Activated CD8-positive, alpha-beta memory T cell treated with anti-CD3 and anti-CD28 coated beads, Interleukin-2, amount 10 ng/mL, durations not matched to agents 7 days and 5 days (primary cell): ENCODE results near the gene MTHFD1L. TPM values are rescaled to one million over a fixed set of nuclear protein-coding genes. Genes with fewer than 3 reads are reported as not detected.

Source experiments
- ATAC-seq: fragments of 150-1000 bp; cut with Tn5 transposase; one replicate; pipeline ENCODE4 v1.10.0; 2021; ENCODE audit warnings: moderate library complexity
- CTCF ChIA-PET: fragments of 350-600 bp; sonication (Branson Sonifier 250); formaldehyde crosslinking; loops from one replicate; lab custom pipeline; 2021; ENCODE audit warnings: antibody characterized with exemption; lab: Charles Lee
- DNase-seq: peaks from one replicate; pipeline ENCODE4 v3.0.0-alpha.2; 2020
- H3K27ac Mint-ChIP-seq: one replicate; pipeline ENCODE4 v1.8.0; 2021; ENCODE audit warnings: mild to moderate bottlenecking, mixed read lengths
- H3K27me3 Mint-ChIP-seq: one replicate; pipeline ENCODE4 v1.8.0; 2021; ENCODE audit warnings: mixed read lengths
- H3K36me3 Mint-ChIP-seq: one replicate; pipeline ENCODE4 v1.8.0; 2021; ENCODE audit warnings: mild to moderate bottlenecking, mixed read lengths
- H3K4me1 Mint-ChIP-seq: one replicate; pipeline ENCODE4 v1.8.0; 2021; ENCODE audit warnings: mixed read lengths
- H3K4me3 Mint-ChIP-seq: one replicate; pipeline ENCODE4 v1.8.0; 2021; ENCODE audit warnings: mild to moderate bottlenecking, moderate library complexity, mixed read lengths
- H3K9me3 Mint-ChIP-seq: one replicate; pipeline ENCODE4 v1.8.0; 2022; ENCODE audit warnings: low read depth, mixed read lengths
- total RNA-seq, 2 experiments: library from RNA; stranded (reverse); gene quantifications; one replicate each; pipeline ENCODE4 v1.2.3, GENCODE V29; 2021

Gene MTHFD1L
- total RNA-seq, 2 experiments from 2014 or later: 54.1 to 82.8 TPM

DNA sequence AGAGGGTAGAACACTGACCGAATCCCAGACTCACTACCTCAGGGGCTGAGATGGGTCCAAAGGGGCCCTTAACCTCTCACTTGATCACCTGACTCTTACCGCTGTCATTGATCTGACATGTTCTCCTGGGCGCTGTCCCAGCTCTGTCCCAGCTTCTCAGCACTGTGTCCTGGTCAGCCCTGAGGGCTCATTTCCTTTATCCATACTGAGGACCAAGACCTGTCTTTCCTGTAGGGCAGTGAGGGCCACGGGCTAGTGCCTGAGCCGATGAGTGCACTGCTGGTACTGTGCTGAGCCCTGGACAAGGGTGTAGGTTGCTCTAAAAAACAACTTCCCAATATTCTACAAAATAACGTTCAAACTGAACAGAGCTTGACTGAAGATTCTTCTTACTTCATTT, 131.5 kb downstream of the MTHFD1L start:
- no peak for DNase-seq
- peaks cover 4% of the 10 kb centered on the region for H3K9me3 Mint-ChIP-seq
- H3K27ac Mint-ChIP-seq: no peak overlapping the region
- H3K4me3 Mint-ChIP-seq: no peak overlapping the region
- H3K27me3 Mint-ChIP-seq: no peaks in the 10 kb centered on the region
- no peak for ATAC-seq
- peaks cover 10% of the 10 kb centered on the region for H3K4me1 Mint-ChIP-seq
- peaks cover 35% of the 10 kb centered on the region for H3K36me3 Mint-ChIP-seq
- CTCF ChIA-PET: interaction anchor here (0.9 kb wide), 1 partner anchor 327 kb away, joined by 3 read pairs; no protein-coding TSS in a partner anchor

DNA sequence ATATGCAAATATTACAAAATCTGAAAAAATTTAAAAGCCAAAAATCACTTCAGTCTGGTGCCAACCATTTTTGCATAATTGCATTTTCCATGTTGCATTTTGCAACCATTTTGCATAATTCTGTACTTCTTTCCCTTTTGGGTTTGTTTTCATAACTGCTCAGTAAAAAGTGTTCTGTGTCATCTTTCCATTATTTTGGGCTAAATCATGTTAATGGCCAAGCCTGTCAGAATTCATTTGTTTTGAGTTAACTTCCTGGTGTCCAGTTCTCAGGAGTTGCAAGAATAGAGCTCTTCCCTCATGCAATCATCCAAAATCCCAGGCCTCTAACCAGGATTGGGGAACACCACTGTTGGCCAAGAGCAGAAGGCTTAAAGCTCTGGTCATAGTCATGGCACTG, 133.6 kb downstream of the MTHFD1L start:
- ATAC-seq: no peak
- H3K27ac Mint-ChIP-seq: no peak overlapping the region
- H3K36me3 Mint-ChIP-seq: peaks cover 17% of the 10 kb centered on the region
- H3K4me3 Mint-ChIP-seq: no peak overlapping the region
- H3K9me3 Mint-ChIP-seq: peaks cover 2% of the 10 kb centered on the region
- no peak for DNase-seq
- no peaks in the 10 kb centered on the region for H3K27me3 Mint-ChIP-seq
- peaks cover 10% of the 10 kb centered on the region for H3K4me1 Mint-ChIP-seq
- CTCF ChIA-PET: interaction anchor here (1.2 kb wide), 1 partner anchor 11 kb away, joined by 4 read pairs; no protein-coding TSS in a partner anchor

DNA sequence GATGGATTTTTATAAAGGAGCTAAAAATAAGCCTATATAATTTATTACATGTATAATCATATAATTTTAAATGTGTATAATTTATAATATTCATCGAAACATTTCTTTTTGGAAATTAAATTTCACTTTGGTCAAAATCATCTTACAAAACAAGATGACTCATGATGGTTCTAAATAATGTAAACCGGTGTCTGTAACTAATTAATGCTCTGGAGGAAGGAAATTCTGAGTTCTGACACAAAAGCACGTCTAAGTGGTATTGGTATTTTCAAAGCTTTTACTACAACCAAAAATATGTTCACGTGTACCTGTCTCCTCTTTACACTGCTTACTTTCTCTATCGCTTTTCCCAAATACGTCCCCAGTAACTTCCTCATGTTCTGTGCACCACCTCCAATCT, 134.1 kb downstream of the MTHFD1L start:
- no peaks in the 10 kb centered on the region for H3K27me3 Mint-ChIP-seq
- no peak overlapping the region for H3K27ac Mint-ChIP-seq
- CTCF ChIA-PET: interaction anchor here (0.7 to 1.2 kb wide), 2 partner anchors 12 to 153 kb away, joined by 4 read pairs; no protein-coding TSS in a partner anchor
- no peaks in the 10 kb centered on the region for H3K9me3 Mint-ChIP-seq
- peaks cover 15% of the 10 kb centered on the region for H3K4me1 Mint-ChIP-seq
- peaks cover 12% of the 10 kb centered on the region for H3K36me3 Mint-ChIP-seq
- no peak overlapping the region for H3K4me3 Mint-ChIP-seq
- ATAC-seq: no peak
- DNase-seq: no peak

DNA sequence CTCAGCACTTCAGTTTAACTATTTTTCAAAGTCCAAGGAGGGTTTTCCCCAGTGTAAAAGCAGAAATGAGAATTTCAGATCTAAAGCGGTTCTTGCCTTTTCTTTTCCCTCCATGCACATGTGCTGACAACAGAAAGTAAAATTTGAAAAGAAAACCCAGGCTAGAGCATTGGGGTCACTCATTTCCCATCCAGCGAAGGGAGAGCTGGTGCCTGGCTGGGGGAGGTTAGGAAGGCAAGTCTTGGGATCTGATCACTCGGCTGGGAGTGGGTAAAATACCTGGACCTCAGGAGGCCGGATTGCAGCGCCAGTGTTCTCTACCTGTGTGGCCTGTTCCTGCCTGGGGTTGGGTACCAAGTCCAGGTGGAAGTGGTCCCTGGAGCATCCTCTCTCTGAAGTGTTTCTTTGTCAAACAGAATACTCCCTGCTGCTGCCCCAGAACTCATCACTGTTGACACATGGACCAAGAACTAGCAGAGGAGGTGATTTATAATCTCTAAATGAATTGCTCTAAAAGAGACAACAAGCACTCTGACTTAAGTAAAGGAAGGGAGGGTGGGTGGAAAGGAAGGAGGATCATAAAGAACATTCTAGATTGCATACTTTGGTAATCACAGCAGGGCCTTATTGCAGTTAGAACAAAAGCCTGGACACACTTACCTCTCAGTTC, 136.0 kb downstream of the MTHFD1L start:
- ATAC-seq: no peak

DNA sequence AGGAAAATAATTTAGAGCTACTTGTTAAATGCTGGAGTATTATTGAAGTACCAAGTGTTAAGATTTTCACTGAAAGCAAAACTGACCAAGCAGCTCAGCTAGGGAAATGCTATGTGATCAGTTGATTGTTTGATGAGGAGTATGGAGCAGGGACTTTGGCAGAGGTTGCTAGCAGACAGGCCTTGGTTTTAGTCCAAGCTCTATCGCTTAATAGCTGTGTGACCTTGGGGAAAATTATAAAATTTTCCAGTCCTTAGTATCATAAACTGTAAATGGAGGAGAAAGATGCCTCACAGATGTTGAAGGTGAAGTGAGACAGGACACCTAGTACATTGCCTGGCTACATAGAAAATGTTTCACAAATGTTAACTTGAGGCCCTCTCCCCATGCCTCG, 136.6 kb downstream of the MTHFD1L start:
- H3K4me3 Mint-ChIP-seq: no peak overlapping the region
- H3K4me1 Mint-ChIP-seq: peaks cover 22% of the 10 kb centered on the region
- no peak for DNase-seq
- H3K27ac Mint-ChIP-seq: no peak overlapping the region
- H3K36me3 Mint-ChIP-seq: peaks cover 2% of the 10 kb centered on the region
- no peaks in the 10 kb centered on the region for H3K27me3 Mint-ChIP-seq
- CTCF ChIA-PET: interaction anchor here (2.8 kb wide), 1 partner anchor 322 kb away, joined by 8 read pairs; no protein-coding TSS in a partner anchor
- H3K9me3 Mint-ChIP-seq: no peaks in the 10 kb centered on the region
- ATAC-seq: no peak

More for the DNA sequence above, 136.0 kb downstream of the MTHFD1L start:
- Mint-ChIP-seq H3K27ac (no peak overlapping the region), H3K4me3 (no peak overlapping the region), H3K9me3 (no peaks in the 10 kb centered on the region), H3K36me3 (peaks cover 4% of the 10 kb centered on the region), H3K4me1 (peaks cover 22% of the 10 kb centered on the region), H3K27me3 (no peaks in the 10 kb centered on the region)
- DNase-seq: no peak
- CTCF ChIA-PET: interaction anchor here (1.1 to 2.8 kb wide), 2 partner anchors 13 to 323 kb away, joined by 7 to 8 read pairs; no protein-coding TSS in a partner anchor

DNA sequence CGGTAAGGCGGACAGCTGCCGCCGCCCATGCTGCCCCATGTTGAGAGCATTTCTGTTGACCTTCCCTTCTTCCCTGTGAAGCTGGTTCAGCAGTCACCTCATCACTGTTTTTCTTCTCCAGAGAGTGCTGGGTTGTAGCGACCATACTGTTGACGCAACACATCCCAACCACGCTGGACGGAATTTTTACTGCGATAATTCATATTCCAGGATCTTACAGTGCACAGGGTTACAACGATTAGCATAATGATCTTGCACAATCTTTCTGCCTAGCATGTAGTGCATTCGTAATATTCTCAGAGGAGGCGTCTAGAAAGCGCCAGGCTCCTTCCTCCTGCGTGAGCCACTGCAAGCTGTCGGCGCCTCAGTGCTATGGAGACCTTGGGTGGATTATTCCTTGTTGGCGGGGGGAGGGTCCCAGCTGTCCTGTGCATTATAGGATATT, 137.0 kb downstream of the MTHFD1L start:
- Mint-ChIP-seq H3K27me3 (no peaks in the 10 kb centered on the region), H3K4me1 (peaks cover 22% of the 10 kb centered on the region), H3K4me3 (no peak overlapping the region), H3K36me3 (no peaks in the 10 kb centered on the region), H3K9me3 (no peaks in the 10 kb centered on the region), H3K27ac (no peak overlapping the region)
- CTCF ChIA-PET: interaction anchor here (2.8 kb wide), 1 partner anchor 322 kb away, joined by 8 read pairs; no protein-coding TSS in a partner anchor
- DNase-seq: no peak
- ATAC-seq: no peak

DNA sequence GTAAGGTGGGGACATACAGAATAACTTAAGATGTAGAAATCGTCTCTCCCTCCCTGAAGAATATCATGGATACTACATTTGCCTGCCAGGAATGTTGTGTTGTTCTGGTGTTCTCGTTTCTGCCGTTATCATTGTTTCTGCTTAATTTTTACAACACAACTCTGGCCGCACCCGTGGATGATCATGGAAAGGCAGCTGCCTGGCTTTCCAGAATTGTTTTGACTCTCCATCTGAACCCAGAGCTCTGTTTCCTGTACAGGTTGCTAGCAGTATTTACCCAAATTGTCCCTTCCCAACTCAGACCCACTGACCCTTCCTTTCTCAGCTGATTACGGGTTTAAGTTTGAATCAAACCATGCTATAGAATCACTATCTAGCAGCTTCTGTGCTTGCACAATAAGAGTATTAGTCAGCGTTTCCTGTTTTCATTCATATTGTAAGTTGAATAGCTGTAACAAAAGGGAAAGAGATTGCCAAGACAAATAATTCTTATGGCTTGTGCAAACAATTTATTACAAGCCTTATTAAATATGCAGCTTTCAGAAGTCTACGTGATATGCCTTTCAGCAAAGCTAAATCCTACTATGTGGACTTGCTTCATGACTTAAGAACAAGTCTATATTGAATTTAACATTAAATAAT, 139.0 kb downstream of the MTHFD1L start:
- no peaks in the 10 kb centered on the region for H3K36me3 Mint-ChIP-seq
- no peaks in the 10 kb centered on the region for H3K9me3 Mint-ChIP-seq
- no peak overlapping the region for H3K4me3 Mint-ChIP-seq
- peak overlapping the region; percentile 56 for H3K27ac Mint-ChIP-seq
- CTCF ChIA-PET: interaction anchor here (0.8 to 3.7 kb wide), 5 partner anchors 9 to 330 kb away, joined by 3 to 35 read pairs (median 7); no protein-coding TSS in a partner anchor
- no peaks in the 10 kb centered on the region for H3K27me3 Mint-ChIP-seq
- no peak for DNase-seq
- H3K4me1 Mint-ChIP-seq: peaks cover 19% of the 10 kb centered on the region
- peak; percentile 83 for ATAC-seq

DNA sequence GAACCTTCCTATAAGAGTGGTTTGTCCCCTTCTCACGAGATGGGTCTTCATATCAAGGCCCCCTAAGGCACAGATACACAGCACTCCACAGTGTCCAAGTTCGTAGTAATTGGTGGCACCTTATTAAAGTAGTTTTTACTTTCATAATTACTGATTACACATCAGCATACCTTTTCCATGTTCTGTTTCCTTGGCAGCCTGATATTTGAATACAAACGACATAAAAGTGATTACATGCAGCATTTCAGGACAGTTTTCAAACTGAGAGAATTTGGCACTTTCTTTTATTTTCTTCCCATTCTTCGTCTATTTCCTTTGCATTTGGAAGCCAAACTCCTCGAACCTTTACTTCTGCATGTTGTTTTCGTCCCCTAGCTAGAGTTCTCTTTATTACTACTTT, 139.7 kb downstream of the MTHFD1L start:
- H3K9me3 Mint-ChIP-seq: no peaks in the 10 kb centered on the region
- no peaks in the 10 kb centered on the region for H3K27me3 Mint-ChIP-seq
- no peak overlapping the region for H3K4me3 Mint-ChIP-seq
- H3K27ac Mint-ChIP-seq: peak overlapping the region; percentile 56
- H3K4me1 Mint-ChIP-seq: peaks cover 19% of the 10 kb centered on the region
- DNase-seq: no peak
- no peak for ATAC-seq
- CTCF ChIA-PET: interaction anchor here (0.8 to 3.7 kb wide), 5 partner anchors 9 to 329 kb away, joined by 4 to 35 read pairs (median 7); no protein-coding TSS in a partner anchor
- peaks cover 1% of the 10 kb centered on the region for H3K36me3 Mint-ChIP-seq

DNA sequence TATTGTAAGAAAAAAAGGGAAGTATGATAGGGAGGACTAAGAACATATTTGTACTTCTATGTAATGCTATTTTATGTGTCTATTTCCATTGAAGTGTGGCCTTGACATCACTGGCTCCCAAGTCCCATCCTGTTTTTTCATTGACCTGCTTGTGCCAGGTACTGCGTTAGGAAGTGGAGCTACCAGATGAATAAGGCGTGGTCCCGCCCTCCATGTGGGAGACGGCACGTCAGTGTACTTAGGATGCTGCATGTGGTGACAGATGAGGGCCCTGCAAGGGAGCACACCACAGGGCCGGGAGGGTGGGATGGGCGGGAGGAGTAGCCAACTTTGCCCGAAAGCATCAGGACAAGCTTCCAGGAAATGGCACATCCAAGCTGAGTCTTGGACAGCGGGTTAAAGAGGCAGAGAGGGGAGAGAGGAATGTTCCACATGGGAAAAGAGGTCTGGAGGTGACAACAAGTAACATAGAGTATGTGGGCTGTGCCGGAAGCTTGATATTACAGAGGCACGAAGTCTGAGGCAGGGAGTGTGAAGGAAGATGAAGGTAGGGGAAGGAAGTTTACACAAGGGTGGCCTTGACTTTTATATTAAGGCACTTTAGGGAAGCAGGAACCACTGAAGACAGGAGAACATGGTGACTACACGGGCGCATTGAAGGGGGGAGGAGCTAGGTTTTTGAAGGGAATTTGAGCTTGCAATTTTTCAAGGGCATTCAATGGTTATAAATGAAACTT, 140.6 kb downstream of the MTHFD1L start:
- ATAC-seq (no peak), DNase-seq (no peak)
- H3K36me3 Mint-ChIP-seq: peaks cover 1% of the 10 kb centered on the region
- no peaks in the 10 kb centered on the region for H3K27me3 Mint-ChIP-seq
- CTCF ChIA-PET: interaction anchor here (2.2 to 3.7 kb wide), 4 partner anchors 8 to 328 kb away, joined by 7 to 35 read pairs (median 10); no protein-coding TSS in a partner anchor
- H3K27ac Mint-ChIP-seq: no peak overlapping the region
- peaks cover 17% of the 10 kb centered on the region for H3K4me1 Mint-ChIP-seq
- H3K4me3 Mint-ChIP-seq: no peak overlapping the region
- no peaks in the 10 kb centered on the region for H3K9me3 Mint-ChIP-seq

DNA sequence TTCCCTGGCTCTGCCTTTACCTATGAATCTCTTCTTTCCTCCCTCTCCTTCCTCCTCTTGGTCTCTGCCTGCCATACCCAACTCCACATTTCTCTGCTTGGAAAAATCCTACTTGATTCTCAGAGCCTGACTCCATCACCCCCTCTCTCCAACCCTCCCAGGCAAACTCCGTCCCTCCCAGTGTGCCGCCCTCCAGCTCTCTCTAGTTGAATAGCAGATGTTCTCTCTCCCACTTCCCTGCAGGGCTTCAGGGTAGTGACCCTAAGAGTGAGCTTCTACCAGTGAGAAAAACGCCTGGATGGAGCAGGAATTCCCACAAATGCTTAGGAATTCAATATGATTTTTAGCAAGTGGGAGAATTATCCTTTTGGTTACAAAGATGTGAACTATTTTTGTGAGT, 141.6 kb downstream of the MTHFD1L start:
- no peak overlapping the region for H3K27ac Mint-ChIP-seq
- H3K4me1 Mint-ChIP-seq: peaks cover 17% of the 10 kb centered on the region
- no peak for DNase-seq
- no peak for ATAC-seq
- CTCF ChIA-PET: interaction anchor here (1.0 to 3.7 kb wide), 3 partner anchors 7 to 317 kb away, joined by 3 to 35 read pairs (median 7); no protein-coding TSS in a partner anchor
- H3K36me3 Mint-ChIP-seq: peaks cover 1% of the 10 kb centered on the region
- H3K9me3 Mint-ChIP-seq: no peaks in the 10 kb centered on the region
- no peaks in the 10 kb centered on the region for H3K27me3 Mint-ChIP-seq
- H3K4me3 Mint-ChIP-seq: no peak overlapping the region

DNA sequence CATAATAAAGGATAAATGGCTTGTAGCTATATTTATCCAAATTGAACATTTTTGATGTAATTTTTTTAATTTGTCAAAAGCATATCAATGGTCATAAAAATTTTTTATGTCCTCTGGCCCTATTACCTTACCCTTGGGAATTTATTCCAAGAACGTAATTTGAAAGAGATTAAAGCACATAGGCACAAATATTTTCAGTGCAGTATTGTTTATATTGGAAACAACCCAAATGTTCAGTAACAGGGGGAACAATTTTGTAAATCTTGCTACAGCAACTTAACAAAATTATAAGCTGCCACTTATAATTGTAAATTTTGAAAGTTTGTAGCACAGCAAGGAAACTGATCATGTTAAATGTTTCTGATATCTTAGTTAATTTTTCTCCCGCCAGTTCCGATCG, 142.4 kb downstream of the MTHFD1L start:
- Mint-ChIP-seq H3K4me3 (no peak overlapping the region), H3K4me1 (peaks cover 17% of the 10 kb centered on the region), H3K27me3 (no peaks in the 10 kb centered on the region), H3K27ac (no peak overlapping the region), H3K9me3 (no peaks in the 10 kb centered on the region), H3K36me3 (peaks cover 1% of the 10 kb centered on the region)
- DNase-seq: no peak
- CTCF ChIA-PET: interaction anchor here (1.0 to 2.6 kb wide), 4 partner anchors 20 to 318 kb away, joined by 3 to 7 read pairs (median 3); no protein-coding TSS in a partner anchor
- no peak for ATAC-seq

DNA sequence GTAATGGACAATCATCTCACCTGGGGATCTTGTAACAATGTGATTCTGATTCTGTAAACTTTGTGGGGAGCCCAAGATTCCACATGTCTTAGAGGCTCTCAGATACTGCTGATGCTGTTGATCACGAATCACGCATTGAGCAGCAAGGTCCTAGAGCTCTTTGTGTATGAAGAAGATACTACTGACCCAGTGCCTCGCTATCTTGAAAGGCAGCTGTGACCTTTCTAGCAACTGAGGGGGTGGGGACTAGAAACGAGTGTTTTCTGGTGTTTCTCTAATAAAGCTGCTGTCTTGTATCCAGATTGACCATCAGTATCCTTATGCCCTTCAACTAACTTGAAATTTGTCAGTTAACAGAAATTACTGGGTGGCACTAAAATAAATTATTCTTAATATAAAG, 142.9 kb downstream of the MTHFD1L start:
- H3K27me3 Mint-ChIP-seq: no peaks in the 10 kb centered on the region
- ATAC-seq (no peak), DNase-seq (no peak)
- H3K4me1 Mint-ChIP-seq: peaks cover 17% of the 10 kb centered on the region
- no peaks in the 10 kb centered on the region for H3K9me3 Mint-ChIP-seq
- no peak overlapping the region for H3K4me3 Mint-ChIP-seq
- CTCF ChIA-PET: interaction anchor here (1.0 to 2.6 kb wide), 4 partner anchors 21 to 317 kb away, joined by 3 to 11 read pairs (median 3); no protein-coding TSS in a partner anchor
- no peak overlapping the region for H3K27ac Mint-ChIP-seq
- peaks cover 1% of the 10 kb centered on the region for H3K36me3 Mint-ChIP-seq

DNA sequence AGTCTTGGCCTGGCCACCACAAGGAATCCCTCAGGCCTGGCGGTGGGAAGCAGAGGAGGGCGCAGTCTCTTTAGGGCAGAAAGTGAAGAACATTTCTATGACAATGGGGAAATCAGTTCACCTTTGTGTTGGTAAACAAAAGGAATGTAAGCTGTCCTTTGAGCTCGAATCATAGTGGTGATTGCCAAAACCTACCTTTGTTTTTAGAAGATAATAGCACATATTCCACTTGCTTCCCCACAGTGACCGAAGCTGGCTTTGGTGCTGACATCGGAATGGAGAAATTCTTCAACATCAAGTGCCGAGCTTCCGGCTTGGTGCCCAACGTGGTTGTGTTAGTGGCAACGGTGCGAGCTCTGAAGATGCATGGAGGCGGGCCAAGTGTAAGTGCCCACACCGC, 144.1 kb downstream of the MTHFD1L start:
- CTCF ChIA-PET: interaction anchor here (0.7 to 2.6 kb wide), 5 partner anchors 21 to 325 kb away, joined by 3 to 11 read pairs (median 4); no protein-coding TSS in a partner anchor
- peaks cover 3% of the 10 kb centered on the region for H3K36me3 Mint-ChIP-seq
- ATAC-seq: no peak
- no peak overlapping the region for H3K27ac Mint-ChIP-seq
- no peak overlapping the region for H3K4me3 Mint-ChIP-seq
- H3K9me3 Mint-ChIP-seq: no peaks in the 10 kb centered on the region
- H3K4me1 Mint-ChIP-seq: peaks cover 9% of the 10 kb centered on the region
- DNase-seq: no peak
- no peaks in the 10 kb centered on the region for H3K27me3 Mint-ChIP-seq
